Natural killer cell (primary cell): ENCODE results near the gene KCNK4. TPM values are rescaled to one million over a fixed set of nuclear protein-coding genes. Genes with fewer than 3 reads are reported as not detected.

ENCODE experiments used
- ATAC-seq, 3 donors: fragments of 150-1000 bp in 2 of 3; fragments of 200-7000 bp in 1 of 3; cut with Tn5 transposase; 1 replicate in 1 of 3; 2 replicates in 2 of 3; pipeline ENCODE4 v1.10.0; 2021; ENCODE audit warnings: mild to moderate bottlenecking in 2 of 3, moderate library complexity in 2 of 3
- DNase-seq, 2 donors: peaks; one replicate each; pipeline versions ENCODE4 v3.0.0 to v3.0.0-alpha.2; 2013 to 2021; ENCODE audit warnings: mixed read lengths in 1 of 2
- H3K27ac ChIP-seq: one replicate; pipeline ENCODE4 v1.5.1; 2013; ENCODE audit warnings: mild to moderate bottlenecking, low read length
- H3K27me3 ChIP-seq: one replicate; pipeline ENCODE4 v1.6.1; 2013; ENCODE audit warnings: low read length; ENCODE audit not compliant: control insufficient read depth, insufficient read depth
- H3K36me3 ChIP-seq: one replicate; pipeline ENCODE4 v1.6.1; 2013; ENCODE audit warnings: low read length; ENCODE audit not compliant: control insufficient read depth, insufficient read depth
- H3K4me1 ChIP-seq: one replicate; pipeline ENCODE4 v1.6.1; 2013; ENCODE audit warnings: low read length; ENCODE audit not compliant: control insufficient read depth, insufficient read depth
- H3K4me3 ChIP-seq: one replicate; pipeline ENCODE4 v1.5.1; 2013; ENCODE audit warnings: low read length
- H3K9me3 ChIP-seq: one replicate; pipeline ENCODE4 v1.6.1; 2013; ENCODE audit warnings: low read length; ENCODE audit not compliant: control insufficient read depth, insufficient read depth
- H3K27ac Mint-ChIP-seq, 2 donors: one replicate each; pipeline ENCODE4 v1.8.0; 2022; ENCODE audit warnings: mild to moderate bottlenecking in 2 of 2, mixed read lengths in 2 of 2, moderate library complexity in 1 of 2
- H3K27me3 Mint-ChIP-seq, 2 donors: one replicate each; pipeline ENCODE4 v1.8.0; 2022; ENCODE audit warnings: low read depth in 2 of 2, mixed read lengths in 2 of 2
- H3K36me3 Mint-ChIP-seq: one replicate; pipeline ENCODE4 v1.8.0; 2022; ENCODE audit warnings: mixed read lengths
- H3K4me1 Mint-ChIP-seq, 2 donors: one replicate each; pipeline ENCODE4 v1.8.0; 2022; ENCODE audit warnings: mixed read lengths in 2 of 2
- H3K4me3 Mint-ChIP-seq: one replicate; pipeline ENCODE4 v1.8.0; 2022; ENCODE audit warnings: mild to moderate bottlenecking, moderate library complexity, mixed read lengths
- H3K9me3 Mint-ChIP-seq, 2 donors: one replicate each; pipeline ENCODE4 v1.8.0; 2022; ENCODE audit warnings: mixed read lengths in 2 of 2
- CTCF ChIP-seq: fragments of 200-600 bp; IDR thresholded peaks from one replicate; pipeline ENCODE4 v1.8.0; 2022; ENCODE audit warnings: antibody characterized with exemption
- WGBS: methylation state at CpG from one replicate; pipeline ENCODE4 v1.1.7; 2013; ENCODE audit warnings: missing lambda C conversion rate; ENCODE audit not compliant: insufficient coverage; 5-methylcytosine and 5-hydroxymethylcytosine counted together
- intact Hi-C: fragments of 100-400 bp; cut with micrococcal nuclease; formaldehyde crosslinking; loops from one replicate; pipeline ENCODE4 v1.14.2; 2022
- total RNA-seq, 4 donors: library from RNA; stranded (reverse); fragments of 120-200 nt in 1 of 4; gene quantifications; one replicate each; pipeline versions ENCODE4 v1.2.3 to v1.2.4, GENCODE V29; 2013 to 2022

KCNK4 gene
- total RNA-seq, 3 donors from 2014 or later (not counting 1 experiment from before 2014, with no cell fraction given) = 0.30 to 0.86 TPM; not detected in 1

GRCh38 chr11:64263021-64263946, 27.8 kb upstream of the KCNK4 start:
- intact Hi-C loops = no loop called here

GRCh38 chr11:64263947-64264317, 27.2 kb upstream of the KCNK4 start:
- TF ChIP-seq CTCF = no peak
- Mint-ChIP-seq H3K27ac (no peak overlapping the region), H3K4me3 (no peak overlapping the region), H3K27me3 (no peaks in the 10 kb centered on the region), H3K9me3 (no peaks in the 10 kb centered on the region), H3K36me3 (no peaks in the 10 kb centered on the region), H3K4me1 (peaks cover 15 to 23% of the 10 kb centered on the region in 2 donors)
- DNase-seq (no peak), ATAC-seq (no peak)
- Histone ChIP-seq H3K36me3 (no peaks in the 10 kb centered on the region), H3K4me1 (peaks cover 16% of the 10 kb centered on the region), H3K4me3 (no peak overlapping the region), H3K9me3 (no peaks in the 10 kb centered on the region), H3K27me3 (no peaks in the 10 kb centered on the region), H3K27ac (no peak overlapping the region)
- 97% methylated on average over 8 of the region's 8 CpGs for WGBS
- intact Hi-C loops = no loop called here

More at GRCh38 chr11:64263021-64263946, 27.8 kb upstream of the KCNK4 start:
- peaks cover 8 to 17% of the 10 kb centered on the region in 2 donors for H3K4me1 Mint-ChIP-seq
- no peak overlapping the region for H3K4me3 ChIP-seq
- no peak for DNase-seq
- no peak for TF ChIP-seq CTCF
- no peak overlapping the region for H3K27ac ChIP-seq
- no peaks in the 10 kb centered on the region for H3K27me3 Mint-ChIP-seq
- no peaks in the 10 kb centered on the region for H3K27me3 ChIP-seq
- 91% methylated on average over 29 of the region's 29 CpGs for WGBS
- H3K4me3 Mint-ChIP-seq = no peak overlapping the region
- H3K9me3 ChIP-seq = no peaks in the 10 kb centered on the region
- peaks cover 10% of the 10 kb centered on the region for H3K4me1 ChIP-seq
- H3K9me3 Mint-ChIP-seq = no peaks in the 10 kb centered on the region
- H3K36me3 ChIP-seq = no peaks in the 10 kb centered on the region
- H3K27ac Mint-ChIP-seq = no peak overlapping the region
- no peak for ATAC-seq
- no peaks in the 10 kb centered on the region for H3K36me3 Mint-ChIP-seq

DNA sequence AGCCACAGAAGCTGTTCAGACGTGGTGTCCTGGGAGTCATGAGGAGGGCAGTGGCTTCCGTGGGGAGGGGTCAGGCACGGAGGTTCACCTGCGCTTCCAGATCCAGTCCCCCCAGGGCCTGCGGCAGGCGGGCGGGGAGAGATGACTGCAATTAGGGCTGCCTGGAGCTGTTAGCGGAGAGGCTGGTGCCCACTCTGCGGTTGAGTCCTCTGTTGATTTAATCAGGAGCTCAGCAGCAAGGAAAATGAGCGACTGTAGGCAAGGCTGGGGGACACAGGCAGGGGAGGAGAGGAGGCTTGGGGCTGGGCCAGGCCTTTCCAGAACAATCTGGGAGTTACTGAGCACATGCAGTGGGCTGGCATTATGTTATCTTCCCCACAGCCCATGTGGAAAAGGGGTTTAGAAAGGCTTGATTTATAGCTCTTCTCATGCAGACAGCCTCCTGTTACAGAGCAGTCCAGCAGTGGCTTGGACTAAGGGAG, 26.7 kb upstream of the KCNK4 start:
- H3K9me3 ChIP-seq = no peaks in the 10 kb centered on the region
- Mint-ChIP-seq H3K9me3 (no peaks in the 10 kb centered on the region), H3K36me3 (no peaks in the 10 kb centered on the region), H3K27me3 (no peaks in the 10 kb centered on the region), H3K4me3 (no peak overlapping the region), H3K4me1 (peaks cover 19 to 25% of the 10 kb centered on the region in 2 donors), H3K27ac (no peak overlapping the region)
- WGBS = 95% methylated on average over 10 of the region's 10 CpGs
- no peaks in the 10 kb centered on the region for H3K36me3 ChIP-seq
- TF ChIP-seq CTCF = no peak
- DNase-seq (no peak), ATAC-seq (no peak)
- intact Hi-C loops = no loop called here
- no peak overlapping the region for H3K4me3 ChIP-seq
- peaks cover 19% of the 10 kb centered on the region for H3K4me1 ChIP-seq
- H3K27ac ChIP-seq = no peak overlapping the region
- no peaks in the 10 kb centered on the region for H3K27me3 ChIP-seq
